ENCODE results near the gene MEIKIN. TPM values are rescaled to one million over a fixed set of nuclear protein-coding genes. Genes with fewer than 3 reads are reported as not detected.

Gene MEIKIN
- total and polyA plus RNA-seq, 2 experiments from 2014 or later = not detected

GRCh38 chr5:131974016-131974415 lies 28.6 kb upstream of the MEIKIN start (continued):
- TF ChIP-seq ZNF462 (CRISPR knock-in tag; IDR thresholded peaks at IDR 0.05) (no peak), POLR2AphosphoS5 (IDR thresholded peaks at IDR 0.05; ENCODE audit: low read depth) (no peak), ETS1 (IDR thresholded peaks at IDR 0.05) (no peak), EZH2 (IDR thresholded peaks at IDR 0.05; ENCODE audit: low read depth, unreplicated experiment) (no peak), ZNF331 (CRISPR knock-in tag; IDR thresholded peaks at IDR 0.05; ENCODE audit: low read depth) (no peak)

GRCh38 chr5:131973089-131973712 lies 27.7 kb upstream of the MEIKIN start:
- H3K27me3 ChIP-seq (ENCODE audit: insufficient read depth) = no peaks in the 10 kb centered on the region
- ATAC-seq (no peak), DNase-seq (ENCODE audit: low spot score) (no peak)
- H3K4me3 ChIP-seq = no peak overlapping the region
- no peaks in the 10 kb centered on the region for H3F3A ChIP-seq (replicated peaks; ENCODE audit: low read depth)
- no peaks in the 10 kb centered on the region for H3K9me2 ChIP-seq (ENCODE audit: insufficient read depth)
- H3K79me2 ChIP-seq (replicated peaks; ENCODE audit: insufficient read depth) = no peaks in the 10 kb centered on the region
- no peak overlapping the region for H3K27ac ChIP-seq (ENCODE audit: low read depth)
- peaks cover 9% of the 10 kb centered on the region; the same call in 1 of the 2 replicates for H3K4me1 ChIP-seq (ENCODE audit: insufficient read depth)
- H3K4me1 Mint-ChIP-seq = peaks cover 12% of the 10 kb centered on the region
- no peak overlapping the region for H3K27ac Mint-ChIP-seq
- no peaks in the 10 kb centered on the region for H3K9me3 Mint-ChIP-seq
- H3K4me3 Mint-ChIP-seq = no peak overlapping the region
- H4K20me1 ChIP-seq (replicated peaks; ENCODE audit: insufficient read depth) = no peaks in the 10 kb centered on the region
- H3K4me2 ChIP-seq = no peak overlapping the region
- H3K36me3 Mint-ChIP-seq (ENCODE audit: low read depth) = no peaks in the 10 kb centered on the region; the same call in 2 of the 3 replicates
- no peaks in the 10 kb centered on the region for H3K27me3 Mint-ChIP-seq (ENCODE audit: insufficient read depth, low read depth, poor library complexity)
- H3K36me3 ChIP-seq (ENCODE audit: insufficient read depth) = no peaks in the 10 kb centered on the region
- H2AFZ ChIP-seq = no peak overlapping the region
- TF ChIP-seq POLR2AphosphoS5 (IDR thresholded peaks at IDR 0.05; ENCODE audit: low read depth) (no peak), CREB1 (CRISPR knock-in tag; IDR thresholded peaks at IDR 0.05; ENCODE audit: low read depth) (no peak), JUNB (IDR thresholded peaks at IDR 0.05; ENCODE audit: unreplicated experiment) (no peak), ETS1 (IDR thresholded peaks at IDR 0.05) (no peak), EZH2phosphoT487 (IDR thresholded peaks at IDR 0.05; ENCODE audit: unreplicated experiment) (no peak), STAT1 (IDR thresholded peaks at IDR 0.05; ENCODE audit: unreplicated experiment) (no peak), NANOG (IDR thresholded peaks at IDR 0.05; ENCODE audit: borderline replicate concordance) (no peak), EZH2 (IDR thresholded peaks at IDR 0.05; ENCODE audit: low read depth, unreplicated experiment) (no peak), CTCF (conservative IDR thresholded peaks at IDR 0.05; ENCODE audit: low read depth in 2 of 2) (no peak)
